Fibroblast of skin of right quadriceps (primary cell): ENCODE measurements around the gene FDPS.
A peak's percentile ranks its signal among the peaks of the same experiment; 100 is the strongest.

ENCODE experiments used
- DNase-seq: peaks from one replicate; pipeline ENCODE4 v3.0.0-alpha.2; 2013

The FDPS gene

GRCh38 chr1:155308493-155309422, at the start of gene FDPS:
FDPS (plus strand) TSS chr1:155308866; CDS start chr1:155309790, 924 bp downstream.
- peak; percentile 99 for DNase-seq

- DNase-seq: no peak
Measured at GRCh38 chr1:155260276-155260675, 48.4 kb upstream of the FDPS start.

GRCh38 chr1:155261493-155261851, 47.2 kb upstream of the FDPS start:
- DNase-seq: no peak

- DNase-seq: peak; percentile 97
Measured at GRCh38 chr1:155261852-155262673, 46.6 kb upstream of the FDPS start, which contains the start of gene SCAMP3. SCAMP3 (minus strand) TSS chr1:155262360; CDS start chr1:155262151, 209 bp downstream.

- no peak for DNase-seq
Measured at GRCh38 chr1:155263067-155263466, 45.6 kb upstream of the FDPS start.

GRCh38 chr1:155266553-155266952, 42.1 kb upstream of the FDPS start:
- DNase-seq: no peak

GRCh38 chr1:155267373-155267772, 41.3 kb upstream of the FDPS start:
- no peak for DNase-seq

GRCh38 chr1:155268630-155269029, 40.0 kb upstream of the FDPS start:
- no peak for DNase-seq

- no peak for DNase-seq
Measured at GRCh38 chr1:155269381-155269780, 39.3 kb upstream of the FDPS start.

- peak; percentile 54 for DNase-seq
Measured at GRCh38 chr1:155272466-155273342, 36.0 kb upstream of the FDPS start.

- DNase-seq: peak; percentile 95
Measured at GRCh38 chr1:155273343-155274245, 35.1 kb upstream of the FDPS start, which contains the start of gene CLK2. CLK2 (minus strand) TSS chr1:155273504; CDS start chr1:155270977, 2,527 bp downstream.

- DNase-seq: peak; percentile 94
Measured at GRCh38 chr1:155277070-155277901, 31.4 kb upstream of the FDPS start, which contains the start of gene HCN3. HCN3 (plus strand) TSS chr1:155277463; CDS start chr1:155277591, 128 bp downstream.

GRCh38 chr1:155277902-155278688, 30.6 kb upstream of the FDPS start:
- DNase-seq: peak; percentile 28

GRCh38 chr1:155278689-155279160, 29.9 kb upstream of the FDPS start:
- no peak for DNase-seq

GRCh38 chr1:155279268-155279667, 29.4 kb upstream of the FDPS start:
- no peak for DNase-seq

- DNase-seq: no peak
Measured at GRCh38 chr1:155282488-155283091, 26.1 kb upstream of the FDPS start.

- DNase-seq: no peak
Measured at GRCh38 chr1:155284476-155284875, 24.2 kb upstream of the FDPS start.

- DNase-seq: no peak
Measured at GRCh38 chr1:155285063-155285462, 23.6 kb upstream of the FDPS start.

- DNase-seq: no peak
Measured at GRCh38 chr1:155285631-155286044, 23.0 kb upstream of the FDPS start.
